Femur (tissue), 1 donor: ENCODE results near the gene BCAS3.
"Not testable (repeated sequence)": the region's sequence is repeated elsewhere in the genome, so short reads cannot be mapped to it uniquely, and the experiment has no call there.

Experiments used
- DNase-seq: peaks from one replicate; pipeline ENCODE4 v3.0.0-alpha.2; 2017

BCAS3 gene

GRCh38 chr17:61354895-61355874 lies 677.5 kb downstream of the BCAS3 start:
- no peak for DNase-seq

GRCh38 chr17:61357061-61357460 lies 679.4 kb downstream of the BCAS3 start:
- DNase-seq: not testable (repeated sequence)

- not testable (repeated sequence) for DNase-seq
Measured at GRCh38 chr17:61359513-61359912, 681.9 kb downstream of the BCAS3 start.

- DNase-seq: no peak
Measured at GRCh38 chr17:61360318-61360943, 682.8 kb downstream of the BCAS3 start.

- no peak for DNase-seq
Measured at GRCh38 chr17:61361084-61361483, 683.4 kb downstream of the BCAS3 start.

- DNase-seq: no peak
Measured at GRCh38 chr17:61362396-61362795, 684.7 kb downstream of the BCAS3 start.

- DNase-seq: no peak
Measured at GRCh38 chr17:61362852-61363600, 685.4 kb downstream of the BCAS3 start.

GRCh38 chr17:61363601-61364462 lies 686.2 kb downstream of the BCAS3 start:
- DNase-seq: no peak

- no peak for DNase-seq
Measured at GRCh38 chr17:61364463-61364846, 686.8 kb downstream of the BCAS3 start.

GRCh38 chr17:61366076-61366714 lies 688.5 kb downstream of the BCAS3 start:
- no peak for DNase-seq

- DNase-seq: no peak
Measured at GRCh38 chr17:61366715-61367413, 689.2 kb downstream of the BCAS3 start.

- no peak for DNase-seq
Measured at GRCh38 chr17:61368049-61368831, 690.6 kb downstream of the BCAS3 start.

- DNase-seq: no peak
Measured at GRCh38 chr17:61368832-61369450, 691.3 kb downstream of the BCAS3 start.

GRCh38 chr17:61369751-61370150 lies 692.1 kb downstream of the BCAS3 start:
- no peak for DNase-seq

- no peak for DNase-seq
Measured at GRCh38 chr17:61371179-61371578, 693.5 kb downstream of the BCAS3 start.

- DNase-seq: no peak
Measured at GRCh38 chr17:61371606-61372005, 694.0 kb downstream of the BCAS3 start.

GRCh38 chr17:61372436-61372835 lies 694.8 kb downstream of the BCAS3 start:
- DNase-seq: no peak

- peak; percentile 34 for DNase-seq
Measured at GRCh38 chr17:61376931-61377838, 699.5 kb downstream of the BCAS3 start.
